Neural cell (in vitro differentiated cells): Measurements from ENCODE around the gene ITGA11. TPM values are rescaled to one million over a fixed set of nuclear protein-coding genes. Genes with fewer than 3 reads are reported as not detected.

Experiments
- H2AFZ ChIP-seq: fragments of 200-600, 300-800 bp; sonication (generic), shearing (Covaris generic); 2 replicates; pipeline ENCODE4 v1.6.0; 2014; ENCODE audit warnings: low read depth, mild to moderate bottlenecking, antibody characterized with exemption, low read length, moderate library complexity
- H3F3A ChIP-seq: fragments of 200-600 bp; shearing (Covaris generic); 2 replicates; pipeline ENCODE4 v1.6.1; 2016; ENCODE audit warnings: mild to moderate bottlenecking, moderate library complexity, mixed read lengths, antibody characterized with exemption, low read length; ENCODE audit not compliant: insufficient read depth, poor library complexity, severe bottlenecking
- H3K27ac ChIP-seq: fragments of 200-600, 300-800 bp; sonication (generic), shearing (Covaris generic); 2 replicates; pipeline ENCODE4 v1.5.1; 2014; ENCODE audit warnings: mild to moderate bottlenecking, low read length, moderate library complexity
- H3K27me3 ChIP-seq: fragments of 300-800, 200-600 bp; sonication (generic), shearing (Covaris generic); 2 replicates; pipeline ENCODE4 v1.6.0; 2014; ENCODE audit warnings: mild to moderate bottlenecking, low read depth, low read length, moderate library complexity; ENCODE audit not compliant: insufficient read depth
- H3K36me3 ChIP-seq: fragments of 300-800, 200-600 bp; sonication (generic), shearing (Covaris generic); 2 replicates; pipeline ENCODE4 v1.5.1; 2014; ENCODE audit warnings: mild to moderate bottlenecking, antibody characterized with exemption, low read length, moderate library complexity; ENCODE audit not compliant: insufficient read depth
- H3K4me2 ChIP-seq: fragments of 300-800, 200-600 bp; sonication (generic), shearing (Covaris generic); 2 replicates; pipeline ENCODE4 v1.6.0; 2014; ENCODE audit warnings: mild to moderate bottlenecking, low read length
- H3K4me3 ChIP-seq: fragments of 300-800, 200-600 bp; sonication (generic), shearing (Covaris generic); 2 replicates; pipeline ENCODE4 v1.5.1; 2014; ENCODE audit warnings: mild to moderate bottlenecking, low read length, moderate library complexity
- H3K79me2 ChIP-seq: fragments of 200-600 bp; shearing (Covaris generic); replicated peaks from 2 replicates; pipeline ENCODE4 v1.6.0; 2014; ENCODE audit warnings: mild to moderate bottlenecking, low read length, moderate library complexity; ENCODE audit not compliant: insufficient read depth
- H3K9ac ChIP-seq: fragments of 300-800, 200-600 bp; sonication (generic), shearing (Covaris generic); 2 replicates; pipeline ENCODE4 v1.6.1; 2016; ENCODE audit warnings: mild to moderate bottlenecking, low read length, mixed read lengths
- H3K9me2 ChIP-seq: fragments of 200-600 bp; shearing (Covaris generic); 2 replicates; pipeline ENCODE4 v1.6.1; 2016; ENCODE audit warnings: mild to moderate bottlenecking, low read length, mixed read lengths; ENCODE audit not compliant: insufficient read depth
- H3K9me3 ChIP-seq: fragments of 200-600, 300-800 bp; sonication (generic), shearing (Covaris generic); 2 replicates; pipeline ENCODE4 v1.6.1; 2016; ENCODE audit warnings: mild to moderate bottlenecking, mixed run types, low read length, moderate library complexity, mixed read lengths
- H4K20me1 ChIP-seq: fragments of 200-600 bp; shearing (Covaris generic); 2 replicates; pipeline ENCODE4 v1.6.1; 2016; ENCODE audit warnings: mild to moderate bottlenecking, mixed run types; ENCODE audit not compliant: insufficient read depth
- EP300 ChIP-seq: fragments of 450-650 bp; conservative IDR thresholded peaks from 2 replicates; pipeline ENCODE4 v1.6.1; 2014; ENCODE audit warnings: antibody characterized with exemption, mild to moderate bottlenecking, moderate library complexity; ENCODE audit not compliant: poor library complexity, severe bottlenecking
- EZH2 ChIP-seq: fragments of 200-600, 300-800 bp; shearing (Covaris generic), sonication (generic); IDR thresholded peaks from 2 replicates; pipeline ENCODE4 v1.6.1; 2014; ENCODE audit warnings: antibody characterized with exemption, low read length, borderline replicate concordance, mild to moderate bottlenecking; ENCODE audit not compliant: insufficient read depth, poor library complexity, severe bottlenecking
- MXI1 ChIP-seq: fragments of 450-650 bp; conservative IDR thresholded peaks from 2 replicates; pipeline ENCODE4 v1.6.1; 2014; ENCODE audit warnings: antibody characterized with exemption, mild to moderate bottlenecking; ENCODE audit not compliant: poor library complexity, severe bottlenecking
- POLR2AphosphoS5 ChIP-seq: IDR thresholded peaks from 2 replicates; pipeline ENCODE4 v1.6.1; 2012
- RAD21 ChIP-seq: fragments of 450-650 bp; conservative IDR thresholded peaks from 2 replicates; pipeline ENCODE4 v1.6.1; 2014; ENCODE audit warnings: antibody characterized with exemption, mild to moderate bottlenecking, moderate library complexity
- SMC3 ChIP-seq: fragments of 450-650 bp; conservative IDR thresholded peaks from 2 replicates; pipeline ENCODE4 v1.6.1; 2014; ENCODE audit warnings: antibody characterized with exemption, mild to moderate bottlenecking, moderate library complexity; ENCODE audit not compliant: poor library complexity
- TAF1 ChIP-seq: IDR thresholded peaks from 2 replicates; pipeline ENCODE4 v1.6.1; 2012; ENCODE audit warnings: low read depth
- polyA plus RNA-seq: library from polyadenylated mRNA; depleted of rRNA; stranded (reverse); fragments of >200 nt; gene quantifications from 2 replicates; pipeline ENCODE4 v1.2.3, GENCODE V29; 2014
- TF ChIP-seq, protein P1 (sequence below): fragments of 450-650 bp; IDR thresholded peaks from 2 replicates; pipeline ENCODE4 v1.5.1; 2014; ENCODE audit warnings: antibody characterized with exemption, mild to moderate bottlenecking, moderate library complexity; ENCODE audit not compliant: poor library complexity, severe bottlenecking
- TF ChIP-seq, protein P2 (sequence below): IDR thresholded peaks from 2 replicates; pipeline ENCODE4 v1.6.1; 2012; ENCODE audit warnings: borderline replicate concordance

The ITGA11 gene
- polyA plus RNA-seq, 1 donor from 2014 or later, result not detected

- no peak overlapping the region for H3K9ac ChIP-seq
- H3K79me2 ChIP-seq, result no peaks in the 10 kb centered on the region
- no peaks in the 10 kb centered on the region for H3F3A ChIP-seq
- no peak overlapping the region for H3K4me3 ChIP-seq
- no peak overlapping the region for H3K4me2 ChIP-seq
- H4K20me1 ChIP-seq, result no peaks in the 10 kb centered on the region
- no peaks in the 10 kb centered on the region for H3K27me3 ChIP-seq
- no peaks in the 10 kb centered on the region for H3K36me3 ChIP-seq
- no peaks in the 10 kb centered on the region for H3K9me3 ChIP-seq
- H3K27ac ChIP-seq, result no peak overlapping the region
- H2AFZ ChIP-seq, result no peak overlapping the region
- TF ChIP-seq MXI1 (no peak), TAF1 (no peak), SMC3 (no peak), EZH2 (no peak), EP300 (no peak), RAD21 (no peak), POLR2AphosphoS5 (no peak)
- TF ChIP-seq, protein P1, sequence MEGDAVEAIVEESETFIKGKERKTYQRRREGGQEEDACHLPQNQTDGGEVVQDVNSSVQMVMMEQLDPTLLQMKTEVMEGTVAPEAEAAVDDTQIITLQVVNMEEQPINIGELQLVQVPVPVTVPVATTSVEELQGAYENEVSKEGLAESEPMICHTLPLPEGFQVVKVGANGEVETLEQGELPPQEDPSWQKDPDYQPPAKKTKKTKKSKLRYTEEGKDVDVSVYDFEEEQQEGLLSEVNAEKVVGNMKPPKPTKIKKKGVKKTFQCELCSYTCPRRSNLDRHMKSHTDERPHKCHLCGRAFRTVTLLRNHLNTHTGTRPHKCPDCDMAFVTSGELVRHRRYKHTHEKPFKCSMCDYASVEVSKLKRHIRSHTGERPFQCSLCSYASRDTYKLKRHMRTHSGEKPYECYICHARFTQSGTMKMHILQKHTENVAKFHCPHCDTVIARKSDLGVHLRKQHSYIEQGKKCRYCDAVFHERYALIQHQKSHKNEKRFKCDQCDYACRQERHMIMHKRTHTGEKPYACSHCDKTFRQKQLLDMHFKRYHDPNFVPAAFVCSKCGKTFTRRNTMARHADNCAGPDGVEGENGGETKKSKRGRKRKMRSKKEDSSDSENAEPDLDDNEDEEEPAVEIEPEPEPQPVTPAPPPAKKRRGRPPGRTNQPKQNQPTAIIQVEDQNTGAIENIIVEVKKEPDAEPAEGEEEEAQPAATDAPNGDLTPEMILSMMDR, result no peak
- TF ChIP-seq, protein P2, sequence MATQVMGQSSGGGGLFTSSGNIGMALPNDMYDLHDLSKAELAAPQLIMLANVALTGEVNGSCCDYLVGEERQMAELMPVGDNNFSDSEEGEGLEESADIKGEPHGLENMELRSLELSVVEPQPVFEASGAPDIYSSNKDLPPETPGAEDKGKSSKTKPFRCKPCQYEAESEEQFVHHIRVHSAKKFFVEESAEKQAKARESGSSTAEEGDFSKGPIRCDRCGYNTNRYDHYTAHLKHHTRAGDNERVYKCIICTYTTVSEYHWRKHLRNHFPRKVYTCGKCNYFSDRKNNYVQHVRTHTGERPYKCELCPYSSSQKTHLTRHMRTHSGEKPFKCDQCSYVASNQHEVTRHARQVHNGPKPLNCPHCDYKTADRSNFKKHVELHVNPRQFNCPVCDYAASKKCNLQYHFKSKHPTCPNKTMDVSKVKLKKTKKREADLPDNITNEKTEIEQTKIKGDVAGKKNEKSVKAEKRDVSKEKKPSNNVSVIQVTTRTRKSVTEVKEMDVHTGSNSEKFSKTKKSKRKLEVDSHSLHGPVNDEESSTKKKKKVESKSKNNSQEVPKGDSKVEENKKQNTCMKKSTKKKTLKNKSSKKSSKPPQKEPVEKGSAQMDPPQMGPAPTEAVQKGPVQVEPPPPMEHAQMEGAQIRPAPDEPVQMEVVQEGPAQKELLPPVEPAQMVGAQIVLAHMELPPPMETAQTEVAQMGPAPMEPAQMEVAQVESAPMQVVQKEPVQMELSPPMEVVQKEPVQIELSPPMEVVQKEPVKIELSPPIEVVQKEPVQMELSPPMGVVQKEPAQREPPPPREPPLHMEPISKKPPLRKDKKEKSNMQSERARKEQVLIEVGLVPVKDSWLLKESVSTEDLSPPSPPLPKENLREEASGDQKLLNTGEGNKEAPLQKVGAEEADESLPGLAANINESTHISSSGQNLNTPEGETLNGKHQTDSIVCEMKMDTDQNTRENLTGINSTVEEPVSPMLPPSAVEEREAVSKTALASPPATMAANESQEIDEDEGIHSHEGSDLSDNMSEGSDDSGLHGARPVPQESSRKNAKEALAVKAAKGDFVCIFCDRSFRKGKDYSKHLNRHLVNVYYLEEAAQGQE, result no peak
- no peaks in the 10 kb centered on the region for H3K9me2 ChIP-seq
These were observed 105.1 kb downstream of the ITGA11 start for GRCh38 chr15:68326711-68327354.

- no peak overlapping the region for H3K4me3 ChIP-seq
- no peak overlapping the region for H3K27ac ChIP-seq
- TF ChIP-seq MXI1 (no peak), SMC3 (no peak), POLR2AphosphoS5 (no peak), RAD21 (no peak), EP300 (no peak), TAF1 (no peak), EZH2 (no peak)
- TF ChIP-seq, protein P2, result no peak
- TF ChIP-seq, protein P1, result no peak
- no peaks in the 10 kb centered on the region for H3F3A ChIP-seq
- no peaks in the 10 kb centered on the region for H3K27me3 ChIP-seq
- H2AFZ ChIP-seq, result no peak overlapping the region
- no peak overlapping the region for H3K4me2 ChIP-seq
- no peak overlapping the region for H3K9ac ChIP-seq
- H3K9me3 ChIP-seq, result no peaks in the 10 kb centered on the region
- H3K79me2 ChIP-seq, result no peaks in the 10 kb centered on the region
- no peaks in the 10 kb centered on the region for H3K9me2 ChIP-seq
- H3K36me3 ChIP-seq, result no peaks in the 10 kb centered on the region
- no peaks in the 10 kb centered on the region for H4K20me1 ChIP-seq
These were observed 106.2 kb downstream of the ITGA11 start for GRCh38 chr15:68325726-68326125.
